Activated T-cell treated with anti-CD3 and anti-CD28 coated beads, Interleukin-2, amount 50 U/mL, for 24 hours (primary cell): ENCODE measurements around the gene TAX1BP1.
"Not testable (repeated sequence)": the region's sequence is repeated elsewhere in the genome, so short reads cannot be mapped to it uniquely, and the experiment has no call there.

ENCODE experiments used
- DNase-seq: peaks from one replicate; pipeline ENCODE4 v3.0.0-alpha.2; 2020
- H3K27ac Mint-ChIP-seq: 2 replicates; pipeline ENCODE4 v1.8.0; 2020; ENCODE audit warnings: mild to moderate bottlenecking, mixed read lengths
- H3K27me3 Mint-ChIP-seq: 2 replicates; pipeline ENCODE4 v1.8.0; 2020; ENCODE audit warnings: mixed read lengths
- H3K36me3 Mint-ChIP-seq: 2 replicates; pipeline ENCODE4 v1.8.0; 2020; ENCODE audit warnings: low read depth, mixed read lengths
- H3K4me1 Mint-ChIP-seq: 2 replicates; pipeline ENCODE4 v1.8.0; 2020; ENCODE audit warnings: low read depth, mixed read lengths
- H3K4me3 Mint-ChIP-seq: 2 replicates; pipeline ENCODE4 v1.8.0; 2020; ENCODE audit warnings: mild to moderate bottlenecking, moderate library complexity, mixed read lengths
- H3K9me3 Mint-ChIP-seq: 2 replicates; pipeline ENCODE4 v1.8.0; 2020; ENCODE audit warnings: mixed read lengths

Gene TAX1BP1

DNA sequence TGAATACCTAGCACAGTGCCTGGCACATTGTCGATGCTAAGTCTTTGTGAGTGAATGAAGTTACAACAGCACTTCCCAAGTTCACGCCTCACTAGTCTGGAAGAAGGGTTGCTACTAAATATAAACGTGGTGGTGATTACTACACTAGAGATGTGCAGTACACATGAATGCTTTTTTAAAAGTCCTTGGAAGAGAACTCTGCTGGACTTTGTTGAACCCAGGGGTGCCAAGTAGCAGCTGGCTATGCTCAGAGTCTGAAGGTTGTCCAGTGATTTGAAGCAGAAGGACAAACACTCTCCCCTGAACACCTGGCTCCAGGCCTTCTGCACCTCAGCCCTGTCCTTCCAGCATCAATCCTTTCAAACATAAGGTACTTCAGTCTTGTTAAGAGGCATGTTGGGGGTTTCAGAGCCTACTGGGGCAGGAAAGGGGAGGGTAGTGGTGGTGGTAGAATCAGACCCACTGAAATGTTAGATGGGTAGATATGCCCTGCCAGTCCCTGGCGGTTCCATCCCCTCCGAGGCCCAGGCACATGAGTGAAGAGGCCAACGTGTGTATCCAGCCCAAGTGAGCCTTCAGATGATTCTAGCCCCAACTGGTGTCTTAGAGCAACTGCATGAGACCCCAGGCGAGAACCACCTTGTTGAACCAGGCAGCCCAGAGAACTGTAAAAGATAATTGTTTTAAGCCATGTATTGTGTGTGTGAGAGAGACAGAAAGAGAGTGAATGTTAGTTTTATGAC lies 94.4 kb downstream of the TAX1BP1 start:
- no peak for DNase-seq
- no peaks in the 10 kb centered on the region for H3K27me3 Mint-ChIP-seq
- peaks cover under 1% of the 10 kb centered on the region for H3K4me1 Mint-ChIP-seq
- no peak overlapping the region for H3K27ac Mint-ChIP-seq
- peaks cover 56% of the 10 kb centered on the region for H3K36me3 Mint-ChIP-seq
- no peak overlapping the region for H3K4me3 Mint-ChIP-seq
- no peaks in the 10 kb centered on the region for H3K9me3 Mint-ChIP-seq

DNA sequence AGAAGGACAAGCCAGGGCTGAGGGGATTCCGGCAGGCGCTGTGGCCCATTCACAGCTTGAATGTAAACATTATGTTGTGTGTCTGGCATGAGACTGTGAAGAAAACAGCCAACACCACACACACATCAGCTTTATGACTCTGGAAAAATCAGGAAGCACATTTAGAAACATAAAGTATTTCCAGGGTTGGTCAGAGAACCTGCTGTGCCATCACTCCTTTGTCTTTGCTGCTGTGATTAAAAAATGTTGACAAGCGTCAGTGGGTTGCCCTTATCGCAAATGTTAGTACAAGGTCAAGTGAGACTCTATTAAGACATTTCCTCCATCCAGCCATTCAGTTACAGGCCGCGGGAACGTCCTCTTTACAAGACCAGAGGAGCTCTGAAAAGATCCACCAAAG lies 95.4 kb downstream of the TAX1BP1 start:
- Mint-ChIP-seq H3K9me3 (no peaks in the 10 kb centered on the region), H3K4me3 (no peak overlapping the region), H3K27ac (no peak overlapping the region), H3K27me3 (no peaks in the 10 kb centered on the region), H3K36me3 (peaks cover 57% of the 10 kb centered on the region), H3K4me1 (peaks cover 9% of the 10 kb centered on the region)
- no peak for DNase-seq

DNA sequence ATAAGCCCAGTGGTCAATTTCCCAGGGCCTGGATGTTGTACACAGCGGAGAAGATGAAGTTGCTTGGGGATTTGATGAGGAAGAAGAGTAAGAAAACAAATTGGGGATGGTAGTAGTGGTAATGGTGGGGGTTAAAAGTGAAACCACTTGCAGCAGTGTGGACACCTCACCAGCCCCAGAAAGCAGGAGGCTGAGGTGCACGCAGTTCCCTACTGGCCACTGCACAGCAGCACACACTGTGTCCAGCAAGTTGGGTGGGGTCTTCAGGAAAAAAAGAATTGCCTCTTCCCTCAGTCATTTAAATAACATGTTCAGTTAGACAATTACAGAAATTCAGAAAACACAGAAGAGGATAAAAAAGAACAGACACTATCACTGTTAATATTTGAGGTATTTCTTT lies 96.6 kb downstream of the TAX1BP1 start:
- no peaks in the 10 kb centered on the region for H3K27me3 Mint-ChIP-seq
- H3K4me1 Mint-ChIP-seq, result peaks cover 15% of the 10 kb centered on the region
- no peak overlapping the region for H3K27ac Mint-ChIP-seq
- no peak for DNase-seq
- H3K4me3 Mint-ChIP-seq, result no peak overlapping the region
- H3K9me3 Mint-ChIP-seq, result no peaks in the 10 kb centered on the region
- peaks cover 46% of the 10 kb centered on the region for H3K36me3 Mint-ChIP-seq

DNA sequence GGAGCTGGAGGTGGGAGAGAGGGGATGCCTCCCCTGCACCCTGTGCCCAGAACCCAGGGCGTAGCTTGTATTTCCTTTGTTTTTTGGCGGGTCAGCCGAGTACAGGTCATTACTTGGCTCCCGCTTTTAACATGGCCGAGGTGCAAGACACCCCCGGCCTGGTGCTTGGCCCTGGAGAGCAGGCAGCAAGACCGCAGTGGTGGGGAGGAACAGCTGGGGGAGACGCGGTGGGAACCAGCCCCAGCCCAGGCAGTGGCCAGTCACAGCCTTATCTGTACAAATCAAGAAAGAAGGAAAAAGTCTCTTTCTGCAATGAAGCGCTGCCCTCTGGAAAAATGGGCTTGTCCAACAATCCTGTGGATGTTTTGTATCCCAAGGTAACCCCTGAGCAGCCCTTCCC lies 99.1 kb downstream of the TAX1BP1 start:
- H3K4me1 Mint-ChIP-seq, result peaks cover 15% of the 10 kb centered on the region
- peaks cover 31% of the 10 kb centered on the region for H3K36me3 Mint-ChIP-seq
- no peaks in the 10 kb centered on the region for H3K9me3 Mint-ChIP-seq
- H3K27ac Mint-ChIP-seq, result no peak overlapping the region
- no peaks in the 10 kb centered on the region for H3K27me3 Mint-ChIP-seq
- H3K4me3 Mint-ChIP-seq, result no peak overlapping the region
- DNase-seq, result no peak

DNA sequence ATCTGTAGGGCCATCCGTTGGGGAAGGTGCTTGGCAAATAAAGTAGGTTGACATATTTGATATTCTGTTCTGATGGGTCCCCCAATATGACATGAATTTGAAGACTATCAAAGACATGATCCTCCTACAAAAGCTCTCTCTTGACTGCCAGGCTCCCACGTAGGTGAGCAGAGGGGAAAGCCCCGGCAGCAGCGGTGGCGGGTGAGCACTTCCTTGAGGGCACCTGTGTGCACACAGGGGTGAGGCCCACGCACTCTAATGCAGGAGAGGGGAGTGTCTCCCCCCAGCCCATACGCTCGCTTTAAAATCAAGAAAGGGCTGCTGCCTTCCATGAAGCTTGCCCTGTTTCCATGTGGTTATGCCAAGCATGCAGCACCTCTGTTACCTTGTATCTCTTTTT lies 100.4 kb downstream of the TAX1BP1 start:
- H3K27ac Mint-ChIP-seq, result no peak overlapping the region
- no peaks in the 10 kb centered on the region for H3K27me3 Mint-ChIP-seq
- no peak overlapping the region for H3K4me3 Mint-ChIP-seq
- H3K9me3 Mint-ChIP-seq, result no peaks in the 10 kb centered on the region
- H3K4me1 Mint-ChIP-seq, result peaks cover 15% of the 10 kb centered on the region
- H3K36me3 Mint-ChIP-seq, result peaks cover 25% of the 10 kb centered on the region
- peak; percentile 43 for DNase-seq

DNA sequence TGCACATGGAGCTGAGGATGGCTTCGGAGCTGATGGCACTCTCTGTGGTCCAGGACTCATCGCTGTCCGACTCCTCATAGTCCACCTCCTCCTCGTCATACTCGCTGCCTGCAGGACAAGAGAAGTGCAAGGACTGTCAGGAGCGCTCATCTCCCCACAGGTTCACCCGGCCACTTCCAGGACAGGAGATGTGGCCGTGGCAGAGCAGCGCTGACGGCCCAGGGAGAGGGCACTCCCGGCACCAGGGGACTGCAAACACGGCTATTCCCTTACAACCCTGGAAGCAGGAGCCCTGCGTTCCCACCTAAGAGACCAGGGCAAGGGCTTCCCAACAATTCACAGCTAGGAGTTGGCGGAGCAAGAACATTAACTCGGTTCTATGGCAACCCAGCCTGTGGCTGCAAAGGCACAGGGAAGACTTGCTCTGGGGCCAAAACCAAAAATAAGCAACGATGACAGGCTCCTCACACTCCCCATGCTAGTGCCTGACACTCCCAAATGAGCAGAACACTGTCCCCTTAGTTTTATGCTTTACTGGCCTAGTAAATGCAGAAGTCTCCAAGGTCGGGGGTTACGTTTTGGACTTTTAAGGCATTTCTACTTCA lies 100.9 kb downstream of the TAX1BP1 start:
- Mint-ChIP-seq H3K36me3 (peaks cover 19% of the 10 kb centered on the region), H3K27me3 (no peaks in the 10 kb centered on the region), H3K4me1 (peaks cover 15% of the 10 kb centered on the region), H3K4me3 (no peak overlapping the region), H3K9me3 (no peaks in the 10 kb centered on the region), H3K27ac (no peak overlapping the region)
- DNase-seq, result no peak

DNA sequence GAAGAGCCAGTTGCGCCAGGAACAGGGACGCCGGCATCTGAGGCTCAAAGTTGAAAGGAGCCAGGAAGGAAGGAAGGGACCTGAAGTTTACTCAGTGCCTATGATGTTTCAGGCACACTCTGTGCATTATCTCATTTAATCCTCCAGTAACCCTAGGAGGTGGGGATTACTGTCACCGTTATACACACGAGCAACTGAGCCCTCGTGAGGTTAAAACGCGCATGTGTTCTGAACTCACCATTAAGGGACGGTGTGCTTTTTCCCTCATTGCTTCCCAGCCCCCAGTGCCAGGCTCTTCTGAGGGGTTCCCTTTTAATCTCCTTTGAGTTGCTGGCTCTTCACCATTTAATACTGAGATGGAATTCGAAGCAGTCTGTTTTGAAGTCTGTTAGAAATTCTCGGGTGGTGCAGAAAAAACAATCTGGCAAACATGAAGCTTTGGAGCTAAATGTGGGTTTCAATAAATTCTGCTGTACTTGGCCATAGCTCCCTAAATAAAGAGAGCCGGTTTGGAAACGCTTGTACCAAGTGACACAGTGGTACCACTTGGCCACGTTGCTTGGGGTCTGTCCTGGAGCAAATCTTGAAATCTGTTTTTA lies 102.2 kb downstream of the TAX1BP1 start:
- DNase-seq, result no peak
- Mint-ChIP-seq H3K4me3 (no peak overlapping the region), H3K9me3 (no peaks in the 10 kb centered on the region), H3K27ac (no peak overlapping the region), H3K4me1 (peaks cover 15% of the 10 kb centered on the region), H3K36me3 (peaks cover 16% of the 10 kb centered on the region), H3K27me3 (no peaks in the 10 kb centered on the region)

DNA sequence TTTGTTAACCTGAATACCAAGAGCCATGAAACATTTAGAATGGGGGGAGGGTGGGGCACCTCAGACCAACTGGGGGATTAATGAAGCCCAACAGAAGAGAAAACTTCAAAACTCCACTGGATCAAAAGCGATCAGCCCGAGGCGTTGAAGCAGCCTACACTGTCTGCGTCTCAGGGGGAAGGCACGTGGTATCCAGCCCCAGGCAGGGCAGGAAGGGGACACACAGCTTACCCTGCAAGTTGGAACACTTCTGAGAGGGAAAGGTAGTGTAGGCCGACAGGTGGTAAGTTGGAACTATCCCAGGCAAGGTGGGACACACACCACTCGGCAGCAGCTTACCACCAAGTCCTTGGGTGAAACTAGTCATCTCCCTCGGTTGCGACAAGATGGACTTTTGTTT lies 102.9 kb downstream of the TAX1BP1 start:
- H3K27me3 Mint-ChIP-seq, result no peaks in the 10 kb centered on the region
- no peak for DNase-seq
- no peak overlapping the region for H3K27ac Mint-ChIP-seq
- no peak overlapping the region for H3K4me3 Mint-ChIP-seq
- peaks cover 16% of the 10 kb centered on the region for H3K36me3 Mint-ChIP-seq
- no peaks in the 10 kb centered on the region for H3K9me3 Mint-ChIP-seq
- peaks cover 15% of the 10 kb centered on the region for H3K4me1 Mint-ChIP-seq

DNA sequence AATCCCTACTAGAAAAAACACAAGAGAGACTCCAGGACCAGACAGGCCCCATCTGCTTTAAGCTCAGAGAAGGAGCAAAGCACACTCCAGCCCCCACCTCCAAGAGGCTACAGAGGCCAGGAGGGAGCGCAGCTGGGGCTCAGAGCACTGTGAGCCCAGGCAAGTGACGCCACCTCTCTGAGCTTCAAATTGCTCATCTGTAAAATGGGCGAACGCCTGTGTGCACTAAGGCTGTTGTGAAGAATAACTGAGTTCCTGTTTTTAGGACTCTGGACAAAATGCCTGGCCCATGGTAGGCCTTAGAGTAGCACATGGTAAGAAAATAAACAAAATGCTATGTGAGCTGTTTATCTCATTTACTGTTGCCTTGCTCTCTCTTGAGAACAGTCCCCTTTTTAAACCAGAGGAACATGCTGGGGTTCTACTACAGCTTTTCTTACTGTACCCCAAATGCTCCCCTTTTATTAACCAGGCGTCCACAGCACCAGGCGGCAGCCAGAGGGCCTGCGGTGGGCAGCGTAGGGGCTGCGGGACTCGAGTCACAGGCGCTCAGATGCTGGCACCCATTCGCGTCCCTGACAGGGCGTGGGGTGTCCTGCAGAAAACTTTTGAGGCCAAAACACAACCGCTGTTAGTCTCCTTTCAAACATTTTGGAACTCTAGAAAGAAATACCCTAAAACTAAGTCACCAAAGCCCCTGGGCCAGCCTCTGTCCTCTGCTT lies 103.8 kb downstream of the TAX1BP1 start:
- no peak overlapping the region for H3K27ac Mint-ChIP-seq
- H3K36me3 Mint-ChIP-seq, result peaks cover 9% of the 10 kb centered on the region
- peaks cover 15% of the 10 kb centered on the region for H3K4me1 Mint-ChIP-seq
- no peaks in the 10 kb centered on the region for H3K9me3 Mint-ChIP-seq
- no peaks in the 10 kb centered on the region for H3K27me3 Mint-ChIP-seq
- no peak overlapping the region for H3K4me3 Mint-ChIP-seq
- no peak for DNase-seq

DNA sequence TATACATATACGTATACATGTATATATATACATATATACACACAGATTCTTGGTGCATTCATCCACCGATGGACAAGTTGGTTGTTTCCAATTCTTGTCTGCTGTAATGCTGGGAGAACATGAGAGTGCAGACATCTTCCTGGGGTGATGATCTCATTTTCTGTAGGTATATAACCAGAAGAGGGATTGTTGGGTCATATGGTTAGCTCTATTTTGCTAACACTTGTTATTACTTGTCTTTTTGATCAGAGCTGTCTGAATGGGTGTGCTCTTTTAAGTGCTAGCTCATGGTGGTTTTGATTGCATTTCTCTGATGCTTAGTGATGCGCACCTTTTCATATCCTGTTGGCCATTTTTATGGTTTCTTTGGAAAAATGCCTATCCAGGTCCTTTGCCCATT lies 106.4 kb downstream of the TAX1BP1 start:
- DNase-seq, result no peak
- no peaks in the 10 kb centered on the region for H3K36me3 Mint-ChIP-seq
- no peaks in the 10 kb centered on the region for H3K9me3 Mint-ChIP-seq
- no peak overlapping the region for H3K27ac Mint-ChIP-seq
- H3K27me3 Mint-ChIP-seq, result no peaks in the 10 kb centered on the region
- no peaks in the 10 kb centered on the region for H3K4me1 Mint-ChIP-seq
- H3K4me3 Mint-ChIP-seq, result no peak overlapping the region

DNA sequence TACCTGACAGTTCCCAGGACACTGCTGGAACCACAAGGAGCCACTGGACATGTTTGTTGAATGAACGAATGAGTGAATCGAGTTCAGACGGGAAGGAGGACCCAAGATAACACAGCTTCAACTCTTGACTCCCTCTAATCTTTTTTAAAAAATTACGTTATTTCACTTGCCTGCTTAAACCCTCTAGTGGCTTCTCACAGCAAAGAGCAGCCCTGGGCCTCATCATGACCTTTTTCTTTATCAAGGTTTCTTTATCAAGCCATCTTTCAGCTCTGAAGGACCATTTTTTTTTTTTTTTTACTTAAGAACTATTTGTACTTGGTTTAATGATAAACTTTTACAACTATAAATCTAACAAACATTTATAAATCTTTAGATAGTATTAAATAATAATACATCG lies 110.6 kb downstream of the TAX1BP1 start:
- Mint-ChIP-seq H3K36me3 (peaks cover 6% of the 10 kb centered on the region), H3K9me3 (no peaks in the 10 kb centered on the region), H3K4me1 (no peaks in the 10 kb centered on the region), H3K27me3 (no peaks in the 10 kb centered on the region), H3K27ac (no peak overlapping the region), H3K4me3 (no peak overlapping the region)
- no peak for DNase-seq

DNA sequence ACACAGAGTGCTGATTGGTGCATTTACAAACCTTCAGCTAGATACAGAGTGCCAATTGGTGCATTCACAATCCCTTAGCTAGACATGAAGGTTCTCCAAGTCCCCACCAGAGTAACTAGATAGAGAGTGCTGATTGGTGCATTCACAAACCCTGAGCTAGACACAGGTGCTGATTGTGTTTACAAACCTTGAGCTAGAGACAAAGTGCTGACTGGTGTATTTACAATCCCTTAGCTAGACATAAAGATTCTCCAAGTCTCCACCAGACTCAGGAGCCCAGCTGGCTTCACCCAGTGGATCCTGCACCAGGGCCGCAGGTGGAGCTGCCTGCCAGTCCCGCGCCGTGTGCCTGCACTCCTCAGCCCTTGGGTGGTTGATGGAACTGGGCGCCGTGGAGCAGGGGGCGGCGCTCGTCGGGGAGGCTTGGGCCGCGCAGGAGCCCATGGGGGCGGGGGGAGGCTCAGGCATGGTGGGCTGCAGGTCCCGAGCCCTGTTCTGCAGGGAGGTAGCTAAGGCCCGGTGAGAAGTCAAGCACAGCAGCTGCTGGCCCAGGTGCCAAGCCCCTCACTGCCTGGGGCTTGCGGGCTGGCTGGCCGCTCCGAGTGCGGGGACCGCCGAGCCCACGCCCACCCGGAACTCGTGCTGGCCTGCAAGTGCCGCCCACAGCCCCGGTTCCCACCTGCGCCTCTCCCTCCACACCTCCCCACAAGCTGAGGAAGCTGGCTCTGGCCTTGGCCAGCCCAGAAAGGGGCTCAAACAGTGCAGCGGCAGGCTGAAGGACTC lies 116.9 kb downstream of the TAX1BP1 start:
- peaks cover 18% of the 10 kb centered on the region for H3K36me3 Mint-ChIP-seq
- not testable (repeated sequence) for H3K4me3 Mint-ChIP-seq, H3K27ac Mint-ChIP-seq, H3K27me3 Mint-ChIP-seq, H3K4me1 Mint-ChIP-seq, DNase-seq, H3K9me3 Mint-ChIP-seq

DNA sequence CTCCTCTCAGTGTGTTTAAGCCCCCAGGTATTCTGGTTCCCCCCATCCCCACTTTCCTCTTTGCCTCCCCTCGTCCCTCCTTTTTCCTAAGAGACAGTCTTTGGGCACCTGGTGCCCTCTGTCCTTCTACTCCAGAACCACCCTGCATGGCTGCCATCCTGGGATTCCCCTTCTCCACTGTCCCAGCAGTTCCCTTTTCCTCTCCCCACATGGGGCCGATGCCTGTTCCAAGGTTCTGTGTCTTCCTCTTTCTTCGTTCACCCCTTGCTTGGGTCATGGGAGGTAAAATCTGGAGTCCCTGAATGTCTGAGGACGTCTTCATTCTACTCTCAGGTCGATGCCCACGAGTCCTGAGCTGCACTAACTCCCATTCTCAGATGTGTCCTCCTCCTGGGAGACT lies 120.8 kb downstream of the TAX1BP1 start:
- Mint-ChIP-seq H3K4me3 (no peak overlapping the region), H3K4me1 (no peaks in the 10 kb centered on the region), H3K27ac (no peak overlapping the region), H3K27me3 (no peaks in the 10 kb centered on the region), H3K9me3 (peaks cover 2% of the 10 kb centered on the region), H3K36me3 (peaks cover 9% of the 10 kb centered on the region)
- DNase-seq, result no peak

DNA sequence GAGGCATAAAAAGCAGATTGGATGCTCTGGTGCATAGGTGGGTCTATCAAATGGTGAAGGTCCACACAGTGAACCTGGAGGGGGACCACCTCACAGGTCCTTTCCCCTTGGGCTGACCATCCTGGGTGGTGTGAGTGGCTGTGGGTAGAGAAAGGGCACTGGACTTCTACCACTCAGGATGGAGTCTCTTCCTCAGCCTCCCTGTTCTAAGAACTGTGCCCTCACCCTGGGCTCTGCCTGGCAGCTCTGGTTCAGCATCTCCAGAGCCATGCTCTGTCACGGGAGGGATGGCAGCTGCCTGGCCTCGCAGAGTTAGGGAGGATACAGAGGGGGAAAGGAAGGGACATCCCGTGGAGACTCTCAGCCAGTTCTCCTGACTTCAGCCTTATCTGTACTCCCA lies 121.8 kb downstream of the TAX1BP1 start:
- Mint-ChIP-seq H3K4me1 (no peaks in the 10 kb centered on the region), H3K4me3 (no peak overlapping the region), H3K9me3 (no peaks in the 10 kb centered on the region), H3K36me3 (no peaks in the 10 kb centered on the region), H3K27me3 (no peaks in the 10 kb centered on the region), H3K27ac (no peak overlapping the region)
- DNase-seq, result no peak
